Measurements from ENCODE around the gene TARS1.

TARS1 gene

DNA sequence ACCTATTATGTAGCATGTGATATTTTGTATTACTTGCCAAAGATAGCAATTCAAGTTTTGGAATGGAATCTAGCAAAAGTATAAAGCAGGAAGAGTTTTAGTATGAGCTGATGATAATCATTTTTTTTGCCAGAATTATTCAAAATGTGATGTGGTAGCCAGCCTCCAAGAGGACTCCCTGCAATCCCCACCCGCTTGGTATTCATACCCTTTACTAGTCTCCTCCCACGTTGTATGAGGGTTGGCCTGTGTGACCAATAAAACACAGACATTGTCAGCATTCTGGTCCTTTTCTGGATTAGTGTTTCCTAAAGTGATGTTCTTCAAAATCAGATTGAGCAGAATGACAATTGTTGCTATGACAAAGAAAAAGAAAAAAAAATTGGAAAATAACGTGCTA is 63.8 kb downstream of the TARS1 start:
- Histone ChIP-seq H3K79me2 (ENCODE audit: insufficient read depth, low read length) (no peaks in the 10 kb centered on the region), H3K27me3 (ENCODE audit: insufficient read depth, low read length, poor library complexity, severe bottlenecking) (no peaks in the 10 kb centered on the region), H3K9me2 (replicated peaks; ENCODE audit: low read depth, low read length) (no peaks in the 10 kb centered on the region), H2AFZ (ENCODE audit: low read length) (no peak overlapping the region), H3K9ac (ENCODE audit: low read depth, low read length, poor library complexity, severe bottlenecking) (no peak overlapping the region), H3K4me2 (ENCODE audit: low read depth, low read length, poor library complexity, severe bottlenecking) (no peak overlapping the region), H3K36me3 (ENCODE audit: insufficient read depth, low read length) (no peaks in the 10 kb centered on the region), H3K4me1 (ENCODE audit: insufficient read depth, low read length, poor library complexity, severe bottlenecking) (no peaks in the 10 kb centered on the region), H3K9me3 (ENCODE audit: insufficient read depth, low read depth, low read length) (no peaks in the 10 kb centered on the region), H4K20me1 (ENCODE audit: insufficient read depth, low read length, poor library complexity, severe bottlenecking) (no peaks in the 10 kb centered on the region), H3F3A (ENCODE audit: low read depth) (no peaks in the 10 kb centered on the region), H3K4me3 (ENCODE audit: low read length, poor library complexity, severe bottlenecking) (no peak overlapping the region)
- no peak for TF ChIP-seq EZH2phosphoT487 (IDR thresholded peaks at IDR 0.05; ENCODE audit: borderline replicate concordance)
- no peak for TF ChIP-seq CTCF (conservative IDR thresholded peaks at IDR 0.05; ENCODE audit: low read length)

DNA sequence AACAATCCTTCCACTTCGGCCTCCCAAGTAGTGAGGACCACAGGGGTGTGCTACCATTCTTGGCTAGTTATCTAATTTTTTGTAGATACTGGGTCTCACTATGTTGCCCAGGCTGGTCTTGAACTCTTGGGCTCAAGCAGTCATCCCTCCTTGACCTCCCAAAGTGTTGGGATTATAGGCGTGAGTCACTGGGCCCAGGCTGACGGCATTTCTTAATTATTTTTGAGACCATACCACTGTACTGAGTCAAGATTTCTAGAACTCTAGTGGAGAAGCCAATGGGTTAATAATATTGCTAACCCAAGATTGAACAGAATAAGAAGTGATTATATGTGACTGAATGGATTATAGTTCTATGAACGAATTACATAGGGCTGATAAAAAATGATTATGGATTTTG is 66.7 kb downstream of the TARS1 start:
- H3K79me2 ChIP-seq (ENCODE audit: insufficient read depth, low read length) = no peaks in the 10 kb centered on the region
- no peaks in the 10 kb centered on the region for H3F3A ChIP-seq (ENCODE audit: low read depth)
- H3K4me2 ChIP-seq (ENCODE audit: low read depth, low read length, poor library complexity, severe bottlenecking) = no peak overlapping the region
- TF ChIP-seq EZH2phosphoT487 (IDR thresholded peaks at IDR 0.05; ENCODE audit: borderline replicate concordance) = no peak
- no peak for TF ChIP-seq CTCF (conservative IDR thresholded peaks at IDR 0.05; ENCODE audit: low read length)
- 0 out of 2 replicates have a peak, but pooled peaks cover 5% of the 10 kb centered on the region for H3K9me3 ChIP-seq (ENCODE audit: insufficient read depth, low read depth, low read length)
- no peaks in the 10 kb centered on the region for H3K36me3 ChIP-seq (ENCODE audit: insufficient read depth, low read length)
- H3K4me1 ChIP-seq (ENCODE audit: insufficient read depth, low read length, poor library complexity, severe bottlenecking) = no peaks in the 10 kb centered on the region
- no peak overlapping the region for H3K9ac ChIP-seq (ENCODE audit: low read depth, low read length, poor library complexity, severe bottlenecking)
- no peaks in the 10 kb centered on the region for H3K9me2 ChIP-seq (replicated peaks; ENCODE audit: low read depth, low read length)
- H3K27me3 ChIP-seq (ENCODE audit: insufficient read depth, low read length, poor library complexity, severe bottlenecking) = no peaks in the 10 kb centered on the region
- H2AFZ ChIP-seq (ENCODE audit: low read length) = no peak overlapping the region
- H3K4me3 ChIP-seq (ENCODE audit: low read length, poor library complexity, severe bottlenecking) = no peak overlapping the region
- H4K20me1 ChIP-seq (ENCODE audit: insufficient read depth, low read length, poor library complexity, severe bottlenecking) = no peaks in the 10 kb centered on the region

DNA sequence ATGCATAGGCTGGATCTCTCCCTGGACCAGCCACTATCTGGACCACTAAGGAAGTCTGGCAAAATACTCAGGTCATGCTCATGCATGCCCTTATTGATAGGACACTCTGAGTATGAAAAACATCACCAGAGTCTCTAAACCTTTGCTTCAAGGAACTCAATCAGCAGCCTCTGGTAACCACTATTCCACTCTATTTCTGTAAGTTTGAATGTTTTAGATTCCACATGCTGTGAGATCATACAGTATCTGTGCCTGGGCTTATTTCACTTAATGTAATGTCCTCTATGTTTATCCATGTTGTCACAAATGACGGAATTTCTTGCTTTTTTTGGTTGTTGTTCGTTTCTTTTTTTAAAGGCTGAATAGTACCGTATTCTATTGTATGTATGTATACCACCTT is 68.3 kb downstream of the TARS1 start:
- no peaks in the 10 kb centered on the region for H3K4me1 ChIP-seq (ENCODE audit: insufficient read depth, low read length, poor library complexity, severe bottlenecking)
- TF ChIP-seq EZH2phosphoT487 (IDR thresholded peaks at IDR 0.05; ENCODE audit: borderline replicate concordance) = no peak
- no peak for TF ChIP-seq CTCF (conservative IDR thresholded peaks at IDR 0.05; ENCODE audit: low read length)
- no peaks in the 10 kb centered on the region for H3K36me3 ChIP-seq (ENCODE audit: insufficient read depth, low read length)
- no peaks in the 10 kb centered on the region for H3K27me3 ChIP-seq (ENCODE audit: insufficient read depth, low read length, poor library complexity, severe bottlenecking)
- H2AFZ ChIP-seq (ENCODE audit: low read length) = no peak overlapping the region
- no peaks in the 10 kb centered on the region for H3F3A ChIP-seq (ENCODE audit: low read depth)
- no peaks in the 10 kb centered on the region for H3K9me2 ChIP-seq (replicated peaks; ENCODE audit: low read depth, low read length)
- no peak overlapping the region for H3K4me2 ChIP-seq (ENCODE audit: low read depth, low read length, poor library complexity, severe bottlenecking)
- H3K4me3 ChIP-seq (ENCODE audit: low read length, poor library complexity, severe bottlenecking) = no peak overlapping the region
- H3K79me2 ChIP-seq (ENCODE audit: insufficient read depth, low read length) = no peaks in the 10 kb centered on the region
- no peaks in the 10 kb centered on the region for H4K20me1 ChIP-seq (ENCODE audit: insufficient read depth, low read length, poor library complexity, severe bottlenecking)
- H3K9me3 ChIP-seq (ENCODE audit: insufficient read depth, low read depth, low read length) = 0 out of 2 replicates have a peak, but pooled peaks cover 5% of the 10 kb centered on the region
- H3K9ac ChIP-seq (ENCODE audit: low read depth, low read length, poor library complexity, severe bottlenecking) = no peak overlapping the region

Measured in Loucy (cell line).